Activated CD4-positive, alpha-beta T cell treated with anti-CD3 and anti-CD28 coated beads for 36 hours (primary cell): ENCODE results near the gene AK4. TPM values are rescaled to one million over a fixed set of nuclear protein-coding genes. Genes with fewer than 3 reads are reported as not detected.

ENCODE experiments used
- ATAC-seq: fragments of 200-7000 bp; cut with Tn5 transposase; one replicate; pipeline ENCODE4 v1.10.0; 2021; ENCODE audit warnings: mild to moderate bottlenecking, moderate library complexity
- CTCF ChIA-PET: fragments of 350-600 bp; sonication (Branson Sonifier 250); formaldehyde crosslinking; loops from one replicate; lab custom pipeline; 2021; ENCODE audit warnings: antibody characterized with exemption; lab: Charles Lee
- POLR2A ChIA-PET: fragments of 350-600 bp; sonication (Branson Sonifier 250); formaldehyde crosslinking; loops from one replicate; lab custom pipeline; 2021; ENCODE audit warnings: antibody characterized with exemption, inconsistent platforms; lab: Charles Lee
- DNase-seq: peaks from one replicate; pipeline ENCODE4 v3.0.0-alpha.2; 2020
- H3K27ac Mint-ChIP-seq: one replicate; pipeline ENCODE4 v1.8.0; 2021; ENCODE audit warnings: mixed read lengths
- H3K27me3 Mint-ChIP-seq: one replicate; pipeline ENCODE4 v1.8.0; 2021; ENCODE audit warnings: mixed read lengths
- H3K36me3 Mint-ChIP-seq: one replicate; pipeline ENCODE4 v1.8.0; 2021; ENCODE audit warnings: low read depth, mixed read lengths
- H3K4me1 Mint-ChIP-seq: one replicate; pipeline ENCODE4 v1.8.0; 2021; ENCODE audit warnings: mixed read lengths
- H3K4me3 Mint-ChIP-seq: one replicate; pipeline ENCODE4 v1.8.0; 2021; ENCODE audit warnings: mild to moderate bottlenecking, moderate library complexity, mixed read lengths
- H3K9me3 Mint-ChIP-seq: one replicate; pipeline ENCODE4 v1.8.0; 2021; ENCODE audit warnings: low read depth, mixed read lengths
- intact Hi-C, 2 experiments: fragments of 100-400 bp; cut with DNase I in 1 of 2; cut with micrococcal nuclease in 1 of 2; formaldehyde crosslinking; loops; one replicate each; pipeline versions ENCODE4 v1.14.2 to v1.15.1; 2022 to 2024; cut with DNase I, micrococcal nuclease
- total RNA-seq, 2 experiments: library from RNA; stranded (reverse); gene quantifications; one replicate each; pipeline ENCODE4 v1.2.3, GENCODE V29; 2021

Gene AK4
- total RNA-seq, 2 experiments from 2014 or later, result 90.4 to 102 TPM

GRCh38 chr1:65165269-65165993, 17.4 kb downstream of the AK4 start:
- Mint-ChIP-seq H3K27me3 (peaks cover 2% of the 10 kb centered on the region), H3K9me3 (no peaks in the 10 kb centered on the region), H3K36me3 (no peaks in the 10 kb centered on the region), H3K4me1 (no peaks in the 10 kb centered on the region), H3K27ac (no peak overlapping the region), H3K4me3 (no peak overlapping the region)
- ChIA-PET CTCF (interaction anchor here (0.6 kb wide), 1 partner anchor 52 kb away, joined by 5 read pairs; no protein-coding TSS in a partner anchor), POLR2A (interaction anchor here (0.7 kb wide), 1 partner anchor 1782 kb away, joined by 7 read pairs; no protein-coding TSS in a partner anchor)
- intact Hi-C loops, result no loop called here
- DNase-seq (no peak), ATAC-seq (no peak)

DNA sequence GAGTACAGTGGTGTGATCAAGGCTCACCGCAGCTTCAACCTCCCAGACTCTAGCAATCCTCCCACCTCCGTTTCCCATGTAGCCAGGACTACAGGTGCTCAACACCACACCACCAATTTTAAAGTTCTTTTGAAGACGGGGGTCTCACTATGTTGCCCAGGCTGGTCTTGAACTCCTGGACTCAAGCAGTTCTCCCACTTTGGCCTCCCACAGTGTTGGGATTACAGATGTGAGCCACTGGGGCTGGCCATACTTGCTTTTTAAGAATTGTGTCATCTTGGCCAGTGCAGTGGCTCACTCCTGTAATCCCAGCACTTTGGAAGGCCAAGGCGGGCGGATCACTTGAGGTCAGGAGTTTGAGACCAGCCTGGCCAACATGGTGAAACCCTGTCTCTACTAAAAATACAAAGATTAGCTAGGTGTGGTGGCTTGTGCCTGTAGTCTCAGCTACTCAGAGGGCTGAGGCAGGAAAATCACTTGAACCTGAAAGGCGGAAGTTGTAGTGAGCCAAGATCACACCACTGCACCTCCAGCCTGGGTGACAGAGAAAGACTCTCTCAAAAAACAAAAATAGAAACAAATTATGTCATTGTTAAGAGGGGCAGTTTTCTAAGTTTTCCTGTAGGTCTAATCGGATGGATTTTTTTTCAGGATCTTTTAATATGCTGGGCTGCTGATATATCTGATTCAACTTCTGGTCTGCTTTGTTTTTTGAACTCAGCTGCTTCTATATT, 18.7 kb downstream of the AK4 start:
- no peak for DNase-seq
- no peak overlapping the region for H3K27ac Mint-ChIP-seq
- ATAC-seq, result no peak
- H3K4me3 Mint-ChIP-seq, result no peak overlapping the region
- no peaks in the 10 kb centered on the region for H3K9me3 Mint-ChIP-seq
- ChIA-PET CTCF (no interaction called here), POLR2A (interaction anchor here (0.6 kb wide), 1 partner anchor 16 kb away, joined by 3 read pairs; no protein-coding TSS in a partner anchor)
- peaks cover 2% of the 10 kb centered on the region for H3K27me3 Mint-ChIP-seq
- intact Hi-C loops, result no loop called here
- H3K4me1 Mint-ChIP-seq, result no peaks in the 10 kb centered on the region
- no peaks in the 10 kb centered on the region for H3K36me3 Mint-ChIP-seq

DNA sequence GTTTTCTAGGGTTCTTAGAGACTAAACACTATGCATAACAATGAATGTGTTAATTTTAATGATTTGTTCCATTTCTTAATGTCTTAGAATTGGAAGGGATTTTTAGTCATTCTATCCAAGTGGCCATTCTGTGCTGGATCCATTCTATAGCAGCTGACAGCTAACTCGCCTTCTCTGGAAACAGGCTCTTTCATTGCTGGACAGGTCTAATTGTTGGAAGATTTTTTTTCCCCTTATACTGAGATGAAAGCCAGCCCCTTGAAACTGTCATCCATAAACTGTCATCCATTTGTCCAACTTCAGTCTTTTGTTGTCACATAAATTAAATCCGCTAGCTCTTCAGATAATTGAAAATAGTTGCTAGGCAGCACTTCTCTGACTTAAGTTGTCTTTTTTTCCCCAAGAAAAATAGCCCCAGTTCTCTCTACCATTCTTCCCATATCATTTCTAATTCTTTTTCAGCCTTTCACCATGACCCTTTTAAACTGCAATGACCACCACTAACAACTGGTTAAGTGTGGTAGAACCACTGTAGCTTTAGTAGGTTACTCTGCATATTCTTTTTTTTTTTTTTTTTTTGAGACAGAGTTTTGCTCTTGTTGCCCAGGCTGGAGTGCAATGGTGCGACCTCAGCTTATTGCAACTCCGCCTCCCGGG, 19.7 kb downstream of the AK4 start:
- Mint-ChIP-seq H3K4me1 (no peaks in the 10 kb centered on the region), H3K27ac (no peak overlapping the region), H3K9me3 (no peaks in the 10 kb centered on the region), H3K36me3 (no peaks in the 10 kb centered on the region), H3K4me3 (no peak overlapping the region), H3K27me3 (peaks cover 2% of the 10 kb centered on the region)
- CTCF ChIA-PET, result interaction anchor here (0.6 to 1.0 kb wide), 2 partner anchors 64 to 482 kb away, joined by 3 to 4 read pairs; no protein-coding TSS in a partner anchor
- DNase-seq, result no peak
- intact Hi-C loops, result no loop called here
- POLR2A ChIA-PET, result interaction anchor here (0.6 to 0.7 kb wide), 2 partner anchors 17 to 1805 kb away, joined by 3 read pairs; no protein-coding TSS in a partner anchor
- no peak for ATAC-seq

- Mint-ChIP-seq H3K36me3 (no peaks in the 10 kb centered on the region), H3K4me3 (no peak overlapping the region), H3K9me3 (no peaks in the 10 kb centered on the region), H3K27me3 (peaks cover 2% of the 10 kb centered on the region), H3K27ac (no peak overlapping the region), H3K4me1 (no peaks in the 10 kb centered on the region)
- ChIA-PET CTCF (no interaction called here), POLR2A (no interaction called here)
- ATAC-seq, result no peak
- DNase-seq, result no peak
- intact Hi-C loops, result no loop called here
Measured at GRCh38 chr1:65168867-65169266, 20.9 kb downstream of the AK4 start.

DNA sequence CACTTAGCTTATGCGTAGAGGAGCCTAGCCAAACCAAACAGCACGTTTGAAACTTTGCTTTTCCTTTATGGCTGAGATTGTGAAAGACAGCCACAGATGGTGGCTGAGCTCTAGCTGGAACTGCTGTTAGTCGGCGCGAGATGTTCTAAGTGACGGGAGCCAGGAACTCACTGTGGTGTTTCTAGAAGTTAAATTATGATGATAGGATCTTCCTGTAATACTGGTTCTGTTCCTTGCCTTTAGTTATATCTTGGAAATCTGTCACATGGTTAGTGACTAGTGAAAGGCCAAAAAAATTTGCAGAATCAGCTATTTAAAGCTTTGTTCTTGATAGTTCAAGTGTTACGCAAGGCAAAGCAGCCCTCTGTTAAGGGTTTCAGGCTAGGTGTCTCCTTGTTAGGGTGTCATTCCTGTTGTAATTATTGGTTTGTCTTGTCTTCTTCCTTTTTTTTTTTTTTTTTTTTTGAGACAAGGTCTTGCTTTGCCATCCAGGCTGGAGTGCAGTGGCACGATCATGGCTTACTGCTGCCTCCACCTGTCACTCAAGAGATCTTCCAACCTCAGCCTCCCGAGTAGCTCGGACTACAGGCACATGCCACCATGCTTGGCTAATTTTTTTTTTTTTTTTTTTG, 22.6 kb downstream of the AK4 start:
- H3K36me3 Mint-ChIP-seq, result no peaks in the 10 kb centered on the region
- ATAC-seq (no peak), DNase-seq (no peak)
- ChIA-PET CTCF (interaction anchor here (0.7 kb wide), 1 partner anchor 925 kb away, joined by 7 read pairs; no protein-coding TSS in a partner anchor), POLR2A (no interaction called here)
- H3K4me1 Mint-ChIP-seq, result no peaks in the 10 kb centered on the region
- no peak overlapping the region for H3K27ac Mint-ChIP-seq
- no peaks in the 10 kb centered on the region for H3K9me3 Mint-ChIP-seq
- intact Hi-C loops, result no loop called here
- no peaks in the 10 kb centered on the region for H3K27me3 Mint-ChIP-seq
- H3K4me3 Mint-ChIP-seq, result no peak overlapping the region

DNA sequence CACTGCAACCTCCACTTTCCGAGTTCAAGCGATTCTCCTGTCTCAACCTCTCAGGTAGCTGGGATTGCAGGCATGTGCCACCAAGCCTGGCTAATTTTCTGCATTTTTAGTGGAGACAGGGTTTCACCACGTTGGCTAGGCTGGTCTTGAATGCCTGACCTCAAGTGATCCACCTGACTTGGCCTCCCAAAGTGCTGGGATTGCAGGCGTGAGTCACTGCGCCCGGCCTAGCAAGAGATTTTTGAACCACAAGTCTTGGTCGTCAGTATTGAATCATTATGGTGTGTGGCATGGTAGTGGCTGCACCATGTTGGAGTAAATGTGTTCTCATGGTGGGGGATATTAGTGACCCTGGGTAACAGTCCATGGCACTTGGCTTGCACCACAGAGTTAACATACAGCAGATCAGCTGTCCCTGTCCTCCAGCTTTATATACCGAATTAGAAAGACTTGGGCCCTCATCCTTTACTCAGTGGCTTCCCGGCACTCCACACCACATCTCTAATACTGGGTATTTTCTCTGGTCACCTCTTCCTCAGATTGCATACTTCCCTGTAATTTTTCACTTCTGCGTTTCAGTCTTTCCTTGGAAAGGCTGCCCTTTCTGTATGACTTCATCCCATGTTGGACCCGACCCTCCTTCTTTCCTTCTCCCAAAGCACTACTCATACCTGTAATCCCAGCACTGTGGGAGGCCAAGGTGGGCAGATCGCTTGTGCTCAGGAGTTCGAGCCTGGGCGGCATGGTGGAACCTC, 25.1 kb downstream of the AK4 start:
- POLR2A ChIA-PET, result no interaction called here
- Mint-ChIP-seq H3K27ac (no peak overlapping the region), H3K4me3 (no peak overlapping the region), H3K9me3 (no peaks in the 10 kb centered on the region), H3K27me3 (no peaks in the 10 kb centered on the region), H3K36me3 (no peaks in the 10 kb centered on the region), H3K4me1 (no peaks in the 10 kb centered on the region)
- intact Hi-C loops, result no loop called here
- no peak for ATAC-seq
- CTCF ChIA-PET, result no interaction called here
- no peak for DNase-seq

DNA sequence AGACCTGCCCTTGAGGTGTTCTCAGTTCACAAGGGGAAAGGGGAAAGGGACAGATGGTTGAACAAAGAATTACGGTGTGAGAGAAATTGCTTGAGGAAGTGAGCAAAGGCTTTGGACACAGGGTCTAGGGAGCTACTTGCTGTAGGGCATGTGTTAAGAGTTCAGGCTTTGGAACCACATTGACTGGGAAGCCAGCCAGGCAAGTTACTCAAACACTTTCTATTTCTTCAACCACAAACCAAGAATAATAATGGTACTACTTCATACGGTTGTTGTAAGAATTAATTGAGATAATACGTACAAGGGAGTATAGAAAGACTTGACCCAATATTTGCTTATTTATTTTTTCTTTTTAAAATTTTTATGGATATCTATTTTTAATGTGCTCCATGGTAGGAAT, 26.6 kb downstream of the AK4 start:
- DNase-seq (no peak), ATAC-seq (no peak)
- no peak overlapping the region for H3K27ac Mint-ChIP-seq
- H3K4me1 Mint-ChIP-seq, result no peaks in the 10 kb centered on the region
- no peaks in the 10 kb centered on the region for H3K9me3 Mint-ChIP-seq
- ChIA-PET CTCF (interaction anchor here (0.8 kb wide), 1 partner anchor 57 kb away, joined by 3 read pairs; no protein-coding TSS in a partner anchor), POLR2A (no interaction called here)
- H3K27me3 Mint-ChIP-seq, result no peaks in the 10 kb centered on the region
- H3K36me3 Mint-ChIP-seq, result no peaks in the 10 kb centered on the region
- intact Hi-C loops, result no loop called here
- no peak overlapping the region for H3K4me3 Mint-ChIP-seq

DNA sequence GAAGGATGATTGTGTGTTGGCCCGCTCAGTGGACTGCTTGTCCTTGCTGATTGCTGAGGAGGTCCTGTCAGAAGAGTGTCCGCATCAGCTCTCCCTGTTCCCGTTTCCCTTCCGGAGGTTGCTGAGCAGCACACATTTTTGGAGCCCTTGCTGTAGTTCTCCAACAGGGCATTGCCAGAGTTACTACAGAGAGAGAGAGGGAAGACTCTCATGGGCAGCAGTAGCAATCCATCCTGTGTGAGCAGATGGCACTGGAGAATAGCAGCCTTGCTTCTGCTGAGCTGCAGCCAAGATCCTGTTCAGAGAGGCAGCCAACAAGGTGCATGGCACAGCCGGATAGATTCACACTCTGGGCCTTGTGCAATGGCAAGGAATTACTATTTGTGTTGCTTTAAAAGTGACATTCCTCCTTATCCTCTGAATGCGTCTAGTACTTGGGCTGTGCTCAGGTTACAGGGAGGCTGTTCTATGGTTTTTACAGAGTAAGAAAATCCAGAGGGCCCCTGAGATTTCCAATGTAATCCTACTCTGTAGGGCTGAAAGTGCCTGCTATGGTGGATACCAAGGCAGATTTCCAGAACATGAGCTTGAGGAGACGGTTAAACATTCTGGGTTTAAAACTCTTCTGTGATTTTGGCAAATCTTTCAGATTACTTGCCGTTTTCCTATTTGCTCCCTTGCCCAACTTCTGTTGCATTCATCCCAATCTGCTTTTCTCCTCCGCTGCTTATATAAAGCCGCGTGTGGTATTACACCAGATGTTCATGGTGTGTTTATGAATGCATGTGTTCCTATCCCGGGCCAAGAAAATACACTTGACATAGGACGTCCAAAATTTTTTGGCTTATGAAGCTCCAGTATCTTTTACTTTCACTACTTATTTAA, 27.4 kb downstream of the AK4 start:
- ChIA-PET POLR2A (no interaction called here), CTCF (interaction anchor here (0.8 kb wide), 1 partner anchor 56 kb away, joined by 3 read pairs; no protein-coding TSS in a partner anchor)
- ATAC-seq (no peak), DNase-seq (no peak)
- no peaks in the 10 kb centered on the region for H3K9me3 Mint-ChIP-seq
- H3K4me1 Mint-ChIP-seq, result no peaks in the 10 kb centered on the region
- no peak overlapping the region for H3K27ac Mint-ChIP-seq
- intact Hi-C loops, result no loop called here
- H3K4me3 Mint-ChIP-seq, result no peak overlapping the region
- no peaks in the 10 kb centered on the region for H3K36me3 Mint-ChIP-seq
- no peaks in the 10 kb centered on the region for H3K27me3 Mint-ChIP-seq

- no peaks in the 10 kb centered on the region for H3K4me1 Mint-ChIP-seq
- ChIA-PET CTCF (interaction anchor here (1.1 kb wide), 1 partner anchor 89 kb away, joined by 3 read pairs; no protein-coding TSS in a partner anchor), POLR2A (no interaction called here)
- H3K27me3 Mint-ChIP-seq, result no peaks in the 10 kb centered on the region
- no peaks in the 10 kb centered on the region for H3K9me3 Mint-ChIP-seq
- H3K27ac Mint-ChIP-seq, result no peak overlapping the region
- no peak overlapping the region for H3K4me3 Mint-ChIP-seq
- no peaks in the 10 kb centered on the region for H3K36me3 Mint-ChIP-seq
- no peak for ATAC-seq
- intact Hi-C loops, result no loop called here
- no peak for DNase-seq
Measured at GRCh38 chr1:65176056-65176450, 28.1 kb downstream of the AK4 start.

DNA sequence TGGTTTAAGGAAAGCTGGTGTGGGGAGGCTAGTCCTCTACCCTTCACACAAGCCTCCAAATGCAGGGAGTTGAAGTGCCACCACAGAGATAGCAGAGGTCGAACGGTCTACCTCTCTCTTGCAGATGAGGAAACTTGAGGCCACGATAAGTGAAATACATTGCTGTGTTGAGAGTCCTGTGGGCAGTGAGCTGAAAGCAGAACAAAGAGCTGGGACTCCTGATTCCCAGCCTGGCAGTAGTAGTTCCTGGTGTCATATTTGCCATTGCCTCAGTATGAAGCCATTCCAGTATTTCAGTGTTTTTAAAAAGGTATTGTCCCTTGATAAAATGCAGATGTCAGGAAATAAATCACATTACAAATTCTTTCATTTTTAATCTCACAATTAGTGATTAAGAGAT, 28.6 kb downstream of the AK4 start:
- Mint-ChIP-seq H3K4me3 (no peak overlapping the region), H3K4me1 (no peaks in the 10 kb centered on the region), H3K9me3 (no peaks in the 10 kb centered on the region), H3K27me3 (no peaks in the 10 kb centered on the region), H3K36me3 (no peaks in the 10 kb centered on the region), H3K27ac (no peak overlapping the region)
- CTCF ChIA-PET, result interaction anchor here (1.1 kb wide), 1 partner anchor 88 kb away, joined by 3 read pairs; no protein-coding TSS in a partner anchor
- no peak for DNase-seq
- no peak for ATAC-seq
- POLR2A ChIA-PET, result no interaction called here
- intact Hi-C loops, result no loop called here
